Fibroblast of skin of left biceps (primary cell): ENCODE data around the gene DMD.
"Not testable (repeated sequence)": the region's sequence is repeated elsewhere in the genome, so short reads cannot be mapped to it uniquely, and the experiment has no call there.

Experiments used
- DNase-seq, 2 experiments: peaks; one replicate each; pipeline ENCODE4 v3.0.0-alpha.2; 2013; ENCODE audit warnings: low read depth in 2 of 2

DMD gene

DNA sequence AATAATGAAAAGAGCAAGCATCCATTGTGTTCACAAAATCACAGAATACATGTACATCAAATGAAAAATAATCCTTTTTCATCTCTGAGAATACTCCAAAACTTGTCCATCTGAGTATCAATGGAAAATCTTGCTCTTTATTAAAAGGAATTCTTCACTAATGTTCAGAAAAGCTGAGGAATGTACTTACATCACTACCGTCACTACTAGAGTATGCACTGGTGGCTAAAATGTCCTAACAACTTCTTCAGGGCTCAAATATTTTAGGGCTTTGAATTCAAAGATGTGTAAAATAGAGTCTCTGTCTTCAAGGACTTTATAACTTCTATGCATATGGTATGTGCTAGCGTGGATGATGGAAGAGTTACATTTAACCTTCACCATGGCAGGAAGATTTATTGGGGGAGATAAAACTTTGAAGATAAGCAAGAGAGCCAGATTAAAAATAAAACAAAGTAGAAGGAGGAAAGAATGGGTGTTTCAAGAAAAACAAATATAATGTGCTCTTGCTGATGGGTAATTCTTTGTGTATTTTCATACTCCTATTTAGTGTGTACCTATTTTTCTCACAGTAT lies 55.1 kb downstream of the DMD start:
- no peak for DNase-seq

DNA sequence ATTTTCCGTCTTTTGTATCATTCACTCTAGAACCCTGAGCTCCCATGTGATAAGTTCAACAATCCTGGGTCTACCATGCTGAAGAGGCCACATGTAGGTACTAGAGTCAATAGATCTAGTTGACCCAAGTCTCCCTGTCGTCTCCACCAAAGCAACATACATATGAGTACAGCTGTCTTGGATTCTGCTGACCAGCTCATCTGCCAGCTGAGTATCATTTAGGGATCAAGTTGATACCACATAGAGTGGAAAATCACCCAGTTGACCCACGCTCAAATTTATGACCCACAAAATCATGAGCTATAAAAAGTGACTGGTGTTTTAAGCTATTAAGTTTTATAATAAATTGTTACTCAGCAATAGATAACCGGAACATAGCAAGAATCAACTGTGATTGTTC lies 61.8 kb downstream of the DMD start:
- DNase-seq: no peak

DNA sequence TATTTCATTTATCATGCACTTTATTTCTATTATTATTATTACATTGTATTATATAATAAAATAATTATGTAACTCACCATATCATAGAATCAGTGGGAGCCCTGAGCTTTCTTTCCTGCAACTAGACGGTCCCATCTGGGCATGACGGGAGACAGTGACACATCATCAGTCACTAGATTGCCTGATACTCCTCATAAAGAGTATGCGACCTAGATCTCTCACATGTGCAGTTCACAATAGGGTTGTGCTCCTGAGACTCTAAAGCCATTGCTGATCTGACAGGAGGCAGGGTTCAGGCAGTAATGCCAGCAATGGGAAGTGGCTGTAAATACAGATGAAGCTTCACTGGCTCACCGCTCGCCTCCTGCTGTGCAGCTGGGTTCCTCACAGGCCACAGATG lies 62.3 kb downstream of the DMD start:
- DNase-seq: no peak

DNA sequence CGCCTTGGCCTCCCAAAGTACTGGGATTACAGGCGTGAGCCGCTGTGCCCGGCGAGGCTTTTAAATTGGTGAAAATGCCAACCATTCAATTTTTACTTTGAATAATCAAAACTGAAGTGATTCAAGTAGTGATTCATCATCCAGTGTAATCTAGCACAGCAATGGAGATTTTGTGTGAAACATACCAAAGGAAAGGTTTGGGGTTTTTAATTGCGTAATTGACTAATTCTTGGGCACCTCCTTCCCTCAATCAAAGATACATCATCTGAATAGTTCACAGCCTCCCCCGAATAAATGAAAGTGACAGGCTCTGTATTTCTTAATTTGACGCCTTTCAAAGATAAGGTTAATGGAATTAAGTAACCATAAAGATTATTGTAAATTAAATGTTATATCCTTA lies 69.0 kb downstream of the DMD start:
- no peak for DNase-seq

DNA sequence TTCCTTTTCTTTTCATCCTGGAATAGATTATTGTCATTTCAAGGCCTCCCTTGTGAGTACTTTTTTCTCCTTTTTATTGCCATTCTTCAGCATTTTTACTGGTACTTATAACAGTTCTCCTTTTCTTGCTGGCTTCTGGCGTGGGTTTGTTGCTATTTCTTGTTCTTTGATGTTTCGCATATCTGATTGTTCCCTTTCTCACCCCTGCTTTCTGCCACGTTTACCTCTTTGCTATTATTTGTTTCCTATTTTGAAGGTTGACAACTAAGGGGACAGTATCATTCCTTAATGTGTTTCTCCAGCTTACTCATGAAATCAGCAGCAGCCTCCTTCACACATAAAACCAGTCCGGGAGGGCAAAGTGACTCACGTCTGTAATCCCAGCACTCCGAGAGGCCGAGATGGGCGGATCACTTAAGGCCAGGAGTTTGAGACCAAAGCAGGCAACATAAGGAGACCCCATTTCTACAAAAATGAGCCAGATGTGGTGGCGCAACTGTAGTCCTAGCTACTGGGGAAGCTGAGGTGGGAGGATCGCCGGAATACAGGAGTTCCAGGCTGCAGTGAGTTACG lies 72.6 kb downstream of the DMD start:
- no peak for DNase-seq

DNA sequence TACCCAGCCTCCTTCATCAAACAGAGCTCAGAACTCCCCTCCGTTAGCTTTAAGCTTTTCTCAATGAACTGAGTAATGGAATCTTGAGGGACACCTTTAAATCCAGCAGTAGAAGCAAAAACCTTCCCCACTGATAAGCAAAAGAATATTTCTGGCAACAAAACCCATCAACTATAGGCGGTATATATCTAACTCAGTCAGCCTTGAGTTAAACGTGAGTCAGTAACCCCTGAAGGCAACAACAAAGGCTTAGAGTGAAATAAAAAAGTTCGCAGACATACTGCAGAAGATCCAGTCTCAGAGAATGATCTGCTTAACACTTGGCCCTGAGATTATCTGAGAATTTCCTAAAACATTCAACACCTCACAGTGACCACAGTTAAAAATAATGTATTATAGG lies 77.2 kb downstream of the DMD start:
- no peak for DNase-seq

DNA sequence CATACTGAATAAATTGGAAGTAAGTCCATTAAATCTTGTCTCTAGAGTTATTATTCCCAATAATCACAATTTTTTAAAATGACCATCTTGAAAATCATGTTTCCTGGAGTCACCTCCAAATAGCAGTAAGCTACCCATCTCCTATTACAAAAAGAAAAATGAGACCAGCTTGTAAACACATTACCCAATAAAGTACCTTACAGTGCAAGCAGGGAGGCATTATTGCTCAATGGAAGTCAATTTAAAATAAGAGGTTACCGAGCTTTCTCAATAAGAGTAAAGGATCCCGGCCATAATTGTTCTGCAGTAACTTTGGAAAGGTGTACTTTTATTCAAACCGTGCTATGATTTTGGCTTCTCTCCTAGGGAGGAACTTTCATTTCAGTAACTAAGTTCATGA lies 78.0 kb downstream of the DMD start:
- no peak for DNase-seq

DNA sequence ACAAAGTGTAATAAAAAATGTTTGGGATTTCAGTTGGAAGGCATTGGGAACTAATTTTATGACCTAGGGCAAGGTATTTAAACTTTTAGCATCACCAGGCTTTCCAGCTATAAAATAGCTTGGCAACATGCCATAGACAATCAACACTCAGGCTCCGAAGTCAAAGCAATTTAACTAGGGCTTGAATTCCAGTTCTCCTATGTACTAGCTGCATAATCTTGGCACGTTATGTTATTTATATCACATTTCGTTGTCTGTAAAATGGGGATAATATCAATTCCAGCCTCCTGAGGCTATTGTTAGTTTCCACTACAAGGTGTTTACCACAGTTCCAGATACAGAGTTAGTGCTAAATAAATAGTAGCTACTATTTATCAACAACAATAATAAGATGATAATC lies 78.8 kb downstream of the DMD start:
- no peak for DNase-seq

DNA sequence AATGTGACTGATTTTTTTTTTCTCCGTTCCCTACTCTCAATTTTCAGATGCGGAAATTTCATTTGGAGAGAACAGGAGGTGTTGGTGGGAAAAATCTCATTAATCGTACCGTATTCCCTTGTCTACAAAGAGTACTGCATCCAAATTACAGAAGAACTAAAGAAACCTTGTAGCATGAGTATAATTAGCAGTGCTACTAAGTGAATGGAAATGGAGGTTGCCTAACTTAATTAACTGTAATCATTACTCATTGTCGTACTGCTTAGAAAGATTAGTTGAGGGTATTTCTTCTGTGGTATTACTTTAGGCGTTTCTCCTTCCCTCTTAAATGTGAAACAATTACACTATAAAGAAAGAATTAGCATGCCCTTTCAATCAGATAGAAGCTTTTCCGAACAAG lies 81.7 kb downstream of the DMD start:
- DNase-seq: no peak

DNA sequence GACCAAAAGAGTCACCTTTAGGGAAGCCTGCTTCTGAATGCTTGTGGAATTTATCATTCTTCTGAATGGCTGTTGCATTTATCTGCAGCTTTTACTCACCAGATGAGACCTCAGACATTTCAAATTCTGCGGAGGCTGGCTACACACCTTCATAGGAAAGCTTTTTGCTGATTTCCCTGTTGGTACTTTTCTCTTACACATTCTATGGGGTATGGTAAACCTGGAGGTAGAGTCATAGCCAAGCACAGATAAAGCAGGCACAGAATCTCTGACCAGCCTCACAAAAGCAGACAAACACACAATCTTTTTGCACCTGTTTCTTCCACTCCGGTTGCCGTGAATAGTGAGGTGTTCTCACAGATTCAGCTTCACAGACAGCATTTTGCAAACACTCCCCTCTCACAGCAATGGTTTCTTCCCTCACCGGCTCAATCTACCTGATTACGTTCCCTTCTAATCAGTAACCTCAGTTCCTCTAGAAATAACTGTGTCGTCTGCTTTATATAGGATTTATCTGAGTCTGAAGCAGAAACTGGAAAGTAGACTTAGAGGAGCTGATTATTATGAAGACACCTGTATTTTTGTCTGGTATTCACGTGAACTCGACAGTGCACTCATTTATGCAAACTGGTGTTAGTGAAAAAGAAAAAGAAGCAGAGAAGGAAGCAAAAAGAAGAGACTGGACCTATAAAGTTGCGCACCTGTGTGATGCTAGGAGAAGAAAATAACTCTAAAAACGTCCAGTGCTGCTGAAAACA lies 83.1 kb downstream of the DMD start:
- DNase-seq: no peak

DNA sequence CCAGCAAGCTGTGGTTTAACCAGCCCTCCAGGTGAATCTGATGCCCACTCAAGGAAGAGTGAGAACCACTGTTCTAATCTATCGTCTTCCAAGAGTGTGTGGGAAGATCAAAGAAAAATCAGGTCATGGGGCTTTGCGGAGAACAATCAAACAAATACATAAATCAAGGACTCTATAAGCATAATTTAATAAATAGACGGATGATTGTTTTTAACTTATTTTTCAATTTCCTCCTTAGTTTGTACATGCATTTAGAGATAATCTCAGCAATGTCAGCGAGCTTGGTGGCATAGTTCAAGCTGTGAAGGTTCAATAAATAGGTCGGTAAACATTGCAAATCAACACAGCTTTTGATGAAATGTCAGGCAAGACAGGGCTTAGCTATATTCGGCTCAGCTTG lies 84.9 kb downstream of the DMD start:
- no peak for DNase-seq

DNA sequence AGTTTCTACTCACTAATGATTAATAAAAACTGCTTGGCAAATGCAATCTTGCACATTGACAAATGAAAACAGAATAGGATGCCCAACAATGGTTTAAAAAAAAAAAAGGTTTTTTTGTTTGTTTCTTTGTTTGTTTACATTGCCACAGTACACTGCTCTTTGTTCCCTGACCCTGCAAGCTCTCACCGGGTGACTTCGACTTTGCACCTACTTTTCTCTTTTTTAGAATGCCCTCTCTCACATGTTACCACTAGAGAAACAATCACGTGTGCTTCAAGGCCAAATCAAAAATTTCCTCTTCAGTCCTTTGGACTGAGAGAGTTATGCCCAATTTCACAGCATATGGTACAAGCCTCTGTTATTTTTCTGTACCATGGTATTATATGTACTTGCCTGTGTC lies 101.5 kb downstream of the DMD start:
- no peak for DNase-seq

DNA sequence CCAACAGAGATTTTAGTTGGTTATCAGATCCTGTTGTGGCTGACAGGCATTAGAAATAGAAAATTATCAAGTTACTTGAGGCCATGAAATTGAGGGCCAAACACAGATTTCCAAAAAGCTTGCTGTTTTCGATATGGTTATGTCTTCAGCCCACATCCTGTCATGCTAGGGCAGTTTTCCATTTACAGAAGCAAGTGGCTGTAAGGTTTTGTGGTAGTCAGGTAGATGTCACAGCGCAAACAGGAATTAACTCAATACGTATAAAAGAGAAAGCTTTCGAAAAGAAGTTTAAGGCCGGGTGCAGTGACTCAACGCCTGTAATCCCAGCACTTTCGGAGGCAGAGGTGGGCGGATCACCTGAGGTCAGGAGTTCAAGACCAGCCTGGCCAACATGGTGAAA lies 104.6 kb downstream of the DMD start:
- no peak for DNase-seq

DNA sequence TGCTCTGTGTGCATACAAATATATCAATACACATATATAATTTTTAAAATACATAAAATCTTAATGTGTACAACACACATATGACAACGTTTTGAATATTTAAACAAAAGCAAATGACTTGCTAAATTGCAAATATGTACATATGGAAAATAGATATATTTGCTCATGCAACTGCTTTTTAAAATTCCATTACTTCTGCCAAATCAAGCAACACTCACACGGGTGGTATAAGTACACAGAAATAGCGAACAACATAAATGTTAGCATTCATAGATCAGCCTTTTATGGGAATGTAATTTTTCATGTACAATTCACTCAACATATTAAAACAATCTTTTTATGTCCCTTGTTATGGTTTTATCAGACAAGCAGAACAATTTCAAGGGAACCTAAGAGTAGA lies 116.3 kb downstream of the DMD start:
- DNase-seq: no peak

DNA sequence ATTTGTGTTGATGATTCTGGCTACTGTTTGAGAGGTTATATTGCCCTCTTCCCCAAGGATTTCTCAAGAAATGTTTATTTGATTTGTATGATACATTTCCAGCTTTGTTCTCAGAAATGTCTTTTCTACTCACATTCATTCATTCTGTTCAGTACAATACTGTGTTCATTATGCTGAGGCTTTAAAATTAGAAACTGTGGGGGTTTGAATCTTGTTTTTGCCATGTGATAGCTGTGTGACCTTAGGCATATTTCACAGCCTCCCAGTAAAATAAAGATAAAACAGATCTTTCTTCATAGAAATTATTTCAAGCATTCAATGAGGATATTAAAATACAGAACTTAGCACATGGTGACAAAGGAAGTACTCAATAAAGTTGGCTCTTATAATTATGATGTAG lies 123.9 kb downstream of the DMD start:
- DNase-seq: no peak

DNA sequence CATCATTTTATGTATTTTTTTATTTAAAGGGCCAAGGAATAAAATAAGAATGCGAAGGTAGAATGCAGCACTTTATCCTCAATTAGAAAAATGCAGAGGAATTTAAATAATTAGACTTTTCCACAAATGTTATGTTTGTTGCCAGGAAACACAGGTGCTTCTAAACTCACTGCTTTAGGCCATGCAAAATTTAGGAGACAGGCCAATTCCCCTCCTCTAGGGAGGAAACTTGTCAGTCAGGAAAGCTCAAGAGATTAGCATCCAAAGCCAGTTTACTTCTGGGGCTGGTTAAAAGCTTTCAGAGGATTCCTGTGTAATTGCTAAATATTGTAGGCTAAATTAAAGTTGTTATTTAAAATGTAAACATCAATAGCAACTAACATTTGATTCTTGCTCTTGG lies 124.5 kb downstream of the DMD start:
- no peak for DNase-seq

DNA sequence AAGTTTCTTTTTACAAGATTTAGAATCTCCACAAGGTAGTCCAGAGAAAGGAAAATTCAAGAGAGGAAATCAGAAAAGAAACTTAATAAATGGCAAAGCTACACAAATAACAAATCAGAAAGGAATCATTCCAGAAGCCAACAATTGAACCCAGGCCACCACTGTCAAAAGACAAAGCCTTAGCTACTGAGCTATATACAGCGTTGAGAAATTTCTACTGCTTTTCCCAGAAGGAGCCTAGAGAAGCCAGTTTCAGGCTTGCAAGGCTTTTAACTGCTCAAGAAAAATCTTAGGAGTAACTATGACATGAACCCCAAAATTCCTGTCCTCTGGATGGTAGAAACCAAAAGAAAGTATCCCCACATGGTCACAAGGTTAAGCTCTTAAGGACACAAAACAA lies 129.0 kb downstream of the DMD start:
- no peak for DNase-seq

DNA sequence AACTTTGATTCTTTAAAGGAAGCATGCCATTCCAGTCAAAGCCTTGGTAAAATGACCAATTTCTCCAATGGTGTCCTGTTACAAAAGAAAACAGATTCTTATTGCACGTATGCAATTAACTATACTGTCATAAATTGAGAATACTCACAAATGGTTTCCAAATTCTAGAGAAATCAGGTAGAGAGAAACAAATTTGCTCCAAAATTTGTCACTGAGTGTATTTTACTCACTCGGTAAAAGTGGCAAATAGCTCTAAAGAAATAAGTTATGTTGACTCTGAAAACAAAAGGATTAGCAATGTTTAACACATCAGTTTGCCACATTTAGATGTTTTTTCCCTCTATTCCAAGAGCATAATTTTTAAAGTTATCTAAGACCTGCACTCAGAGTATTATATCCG lies 133.1 kb downstream of the DMD start:
- DNase-seq: no peak

DNA sequence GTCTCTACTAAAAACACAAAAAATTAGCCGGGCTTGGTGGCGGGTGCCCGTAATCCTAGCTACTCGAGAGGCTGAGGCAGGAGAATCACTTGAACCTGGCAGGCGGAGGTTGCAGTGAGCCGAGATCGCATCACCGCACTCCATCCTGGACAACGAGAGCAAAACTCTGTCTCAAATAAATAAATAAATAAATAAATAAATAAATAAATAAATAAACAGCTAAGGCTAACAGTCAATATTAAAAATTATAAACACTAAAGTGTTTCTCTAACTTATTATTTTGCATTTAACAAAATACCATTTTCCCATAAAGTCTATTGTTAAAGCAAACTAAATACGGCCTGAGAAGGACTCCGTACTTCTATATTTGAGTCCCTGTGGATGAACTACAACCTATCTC lies 137.7 kb downstream of the DMD start:
- not testable (repeated sequence) for DNase-seq

DNA sequence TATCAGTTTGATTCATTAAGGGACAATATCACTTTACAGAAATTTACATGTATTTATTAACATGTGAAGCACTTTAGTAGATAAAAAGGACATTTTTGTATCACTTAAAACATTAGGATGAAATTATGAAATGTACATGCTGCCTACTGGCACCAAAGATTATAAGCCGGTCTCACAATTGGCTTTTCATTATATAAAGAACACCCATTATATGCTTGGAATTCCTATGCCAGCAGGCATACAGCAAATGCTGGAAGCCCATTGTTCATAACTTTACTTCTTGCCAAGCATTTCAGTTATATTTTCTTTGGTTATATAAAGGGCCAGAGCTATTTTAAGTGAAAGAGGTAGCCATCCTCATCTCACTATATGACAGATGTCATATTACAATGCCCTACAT lies 145.9 kb downstream of the DMD start:
- no peak for DNase-seq

DNA sequence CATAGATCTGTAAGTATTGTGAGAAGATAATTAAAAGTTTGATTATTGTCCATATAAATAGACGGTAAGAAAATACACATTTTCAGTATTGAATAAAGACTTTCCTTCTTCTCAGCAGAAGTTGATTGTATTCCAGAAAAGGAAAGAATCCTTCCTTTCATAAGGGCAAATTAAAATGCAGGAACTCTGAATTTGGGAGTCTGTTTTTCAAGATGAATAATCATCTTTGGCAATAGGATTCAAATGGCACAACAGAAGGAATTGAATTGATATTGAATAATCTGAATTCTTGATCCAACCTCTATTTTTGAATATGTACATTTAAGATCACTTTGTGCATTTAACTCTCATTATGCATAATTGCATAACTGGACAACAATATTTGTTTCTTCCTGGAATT lies 149.3 kb downstream of the DMD start:
- no peak for DNase-seq

DNA sequence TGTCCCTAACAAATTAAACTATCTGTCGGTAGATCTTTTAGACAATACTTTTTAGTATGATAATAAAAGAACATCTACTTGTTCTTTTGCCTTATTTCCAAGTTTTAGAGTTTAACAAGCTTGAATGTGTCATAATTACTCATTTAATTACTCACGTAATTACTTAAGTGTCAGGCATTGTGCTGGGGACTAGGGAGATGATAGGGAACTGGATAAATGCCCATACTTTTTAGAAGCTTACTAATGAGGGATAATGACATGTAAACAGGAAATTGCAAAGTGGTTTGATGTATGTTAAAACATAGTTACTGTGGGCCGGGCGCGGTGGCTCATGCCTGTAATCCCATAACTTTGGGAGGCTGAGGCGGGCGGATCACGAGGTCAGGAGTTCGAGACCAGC lies 158.3 kb downstream of the DMD start:
- no peak for DNase-seq

DNA sequence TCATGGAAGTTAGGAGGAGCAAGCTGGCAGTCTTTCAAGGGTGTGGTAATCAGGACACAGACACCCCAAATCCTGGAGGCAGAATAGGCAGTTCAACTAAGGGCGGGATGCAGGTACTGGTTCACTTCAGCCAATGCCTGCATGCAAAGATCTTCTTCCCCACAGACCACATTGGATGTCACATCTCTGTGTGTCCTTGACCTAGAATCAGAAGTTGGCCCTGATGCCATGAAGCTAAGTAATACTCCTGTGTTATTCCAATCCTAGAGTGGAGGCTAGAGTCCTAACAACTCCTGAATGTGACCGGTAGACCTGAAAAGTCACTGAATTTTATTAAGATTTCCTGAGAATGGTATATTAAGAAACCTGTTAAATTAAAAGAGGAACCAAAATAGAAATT lies 165.5 kb downstream of the DMD start:
- DNase-seq: no peak

DNA sequence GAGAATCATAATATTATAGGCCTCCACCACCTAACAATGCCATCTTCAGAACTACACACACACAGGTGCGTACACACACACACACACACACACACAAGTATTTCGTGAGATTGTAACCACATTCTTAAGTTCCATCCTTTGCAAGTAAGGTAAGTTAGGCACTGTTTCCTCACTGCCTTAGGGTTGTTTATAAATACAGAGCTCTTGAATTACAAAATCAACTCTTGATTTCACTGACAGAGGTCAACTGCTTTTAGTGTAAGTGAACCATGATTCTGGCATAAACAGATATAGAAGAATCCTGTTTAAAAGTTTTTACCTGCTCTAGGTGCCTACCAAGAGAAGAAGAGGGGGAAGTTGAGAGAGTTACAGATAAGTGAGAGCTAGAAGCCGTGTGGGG lies 166.1 kb downstream of the DMD start:
- no peak for DNase-seq
